Endothelial cell (in vitro differentiated cells): ENCODE results near the gene ATP2B2. TPM values are rescaled to one million over a fixed set of nuclear protein-coding genes. Genes with fewer than 3 reads are reported as not detected.

Experiments
- DNase-seq: peaks from one replicate; pipeline ENCODE4 v3.0.0; 2021; ENCODE audit warnings: low spot score
- H3K27ac Mint-ChIP-seq: one replicate; pipeline ENCODE4 v1.8.0; 2021; ENCODE audit warnings: mixed read lengths, inconsistent platforms; ENCODE audit not compliant: unreplicated experiment
- H3K27me3 Mint-ChIP-seq: one replicate; pipeline ENCODE4 v1.8.0; 2021; ENCODE audit warnings: mild to moderate bottlenecking, moderate library complexity, mixed read lengths, inconsistent platforms; ENCODE audit not compliant: unreplicated experiment
- H3K36me3 Mint-ChIP-seq: one replicate; pipeline ENCODE4 v1.8.0; 2021; ENCODE audit warnings: mild to moderate bottlenecking, low read depth, mixed read lengths, inconsistent platforms; ENCODE audit not compliant: unreplicated experiment
- H3K4me1 Mint-ChIP-seq: one replicate; pipeline ENCODE4 v1.8.0; 2021; ENCODE audit warnings: mild to moderate bottlenecking, mixed read lengths, inconsistent platforms; ENCODE audit not compliant: unreplicated experiment
- H3K4me3 Mint-ChIP-seq: one replicate; pipeline ENCODE4 v1.8.0; 2021; ENCODE audit warnings: mild to moderate bottlenecking, mixed read lengths, inconsistent platforms; ENCODE audit not compliant: unreplicated experiment
- H3K9me3 Mint-ChIP-seq: one replicate; pipeline ENCODE4 v1.8.0; 2021; ENCODE audit warnings: mixed read lengths, inconsistent platforms; ENCODE audit not compliant: unreplicated experiment
- total RNA-seq: library from RNA; stranded (reverse); fragmentation: NEBNext Ultra II Directional; extraction: Animal tissue kit (Norgen Biotek cat#: 25700); gene quantifications from one replicate; pipeline ENCODE4 v1.2.1, GENCODE V29; 2021; ENCODE audit not compliant: unreplicated experiment
- TF ChIP-seq, protein P1 (sequence below): fragments of 200-600 bp; sonication (generic); IDR thresholded peaks from one replicate; pipeline ENCODE4 v1.5.0; 2021; ENCODE audit warnings: antibody characterized with exemption; ENCODE audit not compliant: unreplicated experiment

Gene ATP2B2
- total RNA-seq, 1 donor from 2014 or later = 1.7 TPM

- Mint-ChIP-seq H3K27ac (no peak overlapping the region), H3K27me3 (no peaks in the 10 kb centered on the region), H3K4me3 (no peak overlapping the region), H3K36me3 (no peaks in the 10 kb centered on the region), H3K9me3 (no peaks in the 10 kb centered on the region), H3K4me1 (peaks cover 1% of the 10 kb centered on the region)
- TF ChIP-seq, protein P1, sequence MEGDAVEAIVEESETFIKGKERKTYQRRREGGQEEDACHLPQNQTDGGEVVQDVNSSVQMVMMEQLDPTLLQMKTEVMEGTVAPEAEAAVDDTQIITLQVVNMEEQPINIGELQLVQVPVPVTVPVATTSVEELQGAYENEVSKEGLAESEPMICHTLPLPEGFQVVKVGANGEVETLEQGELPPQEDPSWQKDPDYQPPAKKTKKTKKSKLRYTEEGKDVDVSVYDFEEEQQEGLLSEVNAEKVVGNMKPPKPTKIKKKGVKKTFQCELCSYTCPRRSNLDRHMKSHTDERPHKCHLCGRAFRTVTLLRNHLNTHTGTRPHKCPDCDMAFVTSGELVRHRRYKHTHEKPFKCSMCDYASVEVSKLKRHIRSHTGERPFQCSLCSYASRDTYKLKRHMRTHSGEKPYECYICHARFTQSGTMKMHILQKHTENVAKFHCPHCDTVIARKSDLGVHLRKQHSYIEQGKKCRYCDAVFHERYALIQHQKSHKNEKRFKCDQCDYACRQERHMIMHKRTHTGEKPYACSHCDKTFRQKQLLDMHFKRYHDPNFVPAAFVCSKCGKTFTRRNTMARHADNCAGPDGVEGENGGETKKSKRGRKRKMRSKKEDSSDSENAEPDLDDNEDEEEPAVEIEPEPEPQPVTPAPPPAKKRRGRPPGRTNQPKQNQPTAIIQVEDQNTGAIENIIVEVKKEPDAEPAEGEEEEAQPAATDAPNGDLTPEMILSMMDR = no peak
- DNase-seq = no peak
Observed at GRCh38 chr3:10534066-10534465, 28.7 kb upstream of the ATP2B2 start.

DNA sequence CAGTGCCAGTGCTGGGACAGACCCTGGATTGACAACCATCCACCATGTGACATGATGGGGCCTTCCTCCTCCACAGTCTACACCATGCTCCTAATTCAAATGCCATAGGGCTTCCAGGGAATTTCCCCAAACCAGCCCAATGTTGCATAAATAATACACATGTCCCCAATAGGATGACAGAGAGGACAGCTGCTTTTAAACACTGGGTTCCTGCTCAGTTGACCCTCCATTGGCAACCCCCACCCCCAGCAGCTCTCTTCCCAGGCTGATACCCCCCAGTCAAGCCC is 28.3 kb upstream of the ATP2B2 start:
- H3K27me3 Mint-ChIP-seq = no peaks in the 10 kb centered on the region
- no peaks in the 10 kb centered on the region for H3K9me3 Mint-ChIP-seq
- H3K27ac Mint-ChIP-seq = no peak overlapping the region
- no peak for DNase-seq
- TF ChIP-seq, protein P1 = no peak
- H3K36me3 Mint-ChIP-seq = no peaks in the 10 kb centered on the region
- no peak overlapping the region for H3K4me3 Mint-ChIP-seq
- peaks cover 4% of the 10 kb centered on the region for H3K4me1 Mint-ChIP-seq

DNA sequence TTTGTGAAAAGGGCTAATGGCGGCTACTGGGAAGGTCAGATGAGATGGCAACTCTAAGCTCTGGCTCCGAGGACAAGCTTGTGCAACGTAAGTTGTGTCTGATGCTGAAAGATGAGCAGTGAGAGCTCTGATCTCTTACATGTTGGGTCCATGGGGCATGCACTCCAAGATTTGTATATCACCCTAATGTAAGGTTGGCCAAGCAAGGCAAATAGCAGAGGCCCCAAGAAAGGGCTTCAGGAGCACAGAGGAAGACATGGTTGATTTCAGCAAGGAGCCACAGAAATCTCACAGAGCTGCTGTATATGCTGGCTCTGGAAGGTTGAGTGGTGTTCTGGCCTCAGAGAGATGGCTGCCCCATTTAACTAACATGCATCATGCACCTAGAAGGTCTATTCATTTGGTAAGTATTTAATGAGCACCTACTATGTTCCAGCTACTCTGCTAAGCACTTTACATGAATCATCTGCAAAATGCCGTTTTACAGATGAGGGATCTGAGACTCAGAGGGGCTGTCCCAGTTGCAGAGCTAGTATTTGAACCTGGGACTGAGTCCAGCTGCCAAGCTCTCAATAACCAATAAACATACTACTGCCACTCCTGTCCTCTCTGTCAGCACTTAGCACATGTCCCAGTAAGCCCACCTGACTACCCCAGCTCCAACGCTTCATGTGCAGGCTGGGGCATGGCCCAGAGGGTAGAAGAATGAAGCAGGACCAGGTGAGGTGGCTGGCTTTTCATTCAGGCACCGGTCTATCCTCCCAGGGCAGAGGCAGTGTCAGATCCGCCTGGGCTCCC is 27.8 kb upstream of the ATP2B2 start:
- peaks cover 2% of the 10 kb centered on the region for H3K27me3 Mint-ChIP-seq
- peaks cover 9% of the 10 kb centered on the region for H3K4me1 Mint-ChIP-seq
- H3K36me3 Mint-ChIP-seq = no peaks in the 10 kb centered on the region
- DNase-seq = no peak
- H3K27ac Mint-ChIP-seq = no peak overlapping the region
- H3K9me3 Mint-ChIP-seq = no peaks in the 10 kb centered on the region
- TF ChIP-seq, protein P1 = no peak
- H3K4me3 Mint-ChIP-seq = no peak overlapping the region

DNA sequence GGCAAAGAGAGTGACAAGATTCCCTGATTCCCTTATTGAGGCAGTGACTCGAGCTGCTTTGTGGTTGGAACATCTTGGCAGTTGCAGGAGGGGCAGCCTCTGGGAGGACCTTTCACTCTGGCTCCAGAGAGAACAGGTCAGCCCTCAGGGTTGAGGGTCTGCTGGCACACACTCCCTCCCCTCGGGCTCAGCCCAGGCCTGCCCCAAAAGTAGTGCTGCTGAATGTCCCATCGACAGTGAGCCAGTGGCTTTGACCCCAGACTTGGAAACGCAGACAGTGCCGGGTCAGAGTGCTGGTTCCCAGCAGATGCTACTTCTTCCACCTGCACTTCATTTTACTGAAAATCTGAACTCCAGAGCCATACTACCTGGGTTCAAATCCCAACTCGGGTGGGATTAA is 25.6 kb upstream of the ATP2B2 start:
- DNase-seq = no peak
- Mint-ChIP-seq H3K4me1 (peaks cover 9% of the 10 kb centered on the region), H3K27me3 (peaks cover 2% of the 10 kb centered on the region), H3K36me3 (no peaks in the 10 kb centered on the region), H3K9me3 (no peaks in the 10 kb centered on the region), H3K27ac (no peak overlapping the region), H3K4me3 (no peak overlapping the region)
- TF ChIP-seq, protein P1 = no peak

DNA sequence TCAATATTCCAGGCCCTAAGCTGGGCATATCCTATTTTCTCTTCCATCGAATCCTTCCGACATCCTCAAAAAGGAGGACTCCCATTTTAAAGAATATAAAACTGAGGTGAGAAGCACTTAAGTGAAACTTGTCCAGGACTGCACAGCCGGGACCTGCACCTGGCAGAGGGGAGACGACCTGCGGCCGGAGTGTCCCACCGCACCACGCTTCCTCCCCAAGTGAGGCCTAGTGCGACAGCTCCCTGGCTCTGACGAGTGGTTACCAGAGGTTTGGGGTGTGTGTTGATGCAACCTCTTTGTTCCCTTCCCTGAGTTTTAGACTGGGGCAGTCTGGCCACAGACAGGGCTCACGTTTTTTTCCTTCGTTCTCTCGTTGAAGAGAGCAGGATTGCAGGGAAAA is 24.9 kb upstream of the ATP2B2 start:
- TF ChIP-seq, protein P1 = no peak
- Mint-ChIP-seq H3K36me3 (no peaks in the 10 kb centered on the region), H3K9me3 (no peaks in the 10 kb centered on the region), H3K4me3 (no peak overlapping the region), H3K27ac (no peak overlapping the region), H3K27me3 (peaks cover 2% of the 10 kb centered on the region), H3K4me1 (peaks cover 9% of the 10 kb centered on the region)
- no peak for DNase-seq
